ENCODE measurements around the gene PRDM5.

DNA sequence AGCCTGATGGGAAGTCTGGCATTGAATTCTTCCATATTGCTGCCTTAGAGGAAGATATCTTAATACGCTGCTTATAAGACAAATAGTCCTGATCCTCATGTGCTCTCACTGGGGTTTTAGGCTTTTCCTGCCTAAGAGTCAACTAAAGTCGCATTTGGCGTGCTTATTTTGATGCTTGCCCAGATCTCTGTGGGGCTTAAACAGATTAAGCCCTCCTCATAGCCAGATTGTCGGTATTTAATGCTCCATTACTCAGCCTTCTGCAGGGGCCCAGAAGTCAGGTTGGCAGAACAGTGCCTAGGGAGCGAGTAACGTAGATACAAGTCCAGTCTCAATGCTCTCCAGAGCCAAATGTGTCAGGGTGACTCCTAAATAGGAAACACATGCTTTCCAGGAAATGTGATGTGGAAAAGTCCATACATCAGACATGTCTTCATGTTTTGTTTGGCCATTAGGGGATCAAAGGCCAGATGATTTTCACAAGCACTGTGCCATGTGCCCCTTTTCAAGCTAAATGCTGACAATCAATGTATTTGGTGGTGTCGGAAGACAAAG is 262.8 kb downstream of the PRDM5 start:
- TF ChIP-seq, protein P1, sequence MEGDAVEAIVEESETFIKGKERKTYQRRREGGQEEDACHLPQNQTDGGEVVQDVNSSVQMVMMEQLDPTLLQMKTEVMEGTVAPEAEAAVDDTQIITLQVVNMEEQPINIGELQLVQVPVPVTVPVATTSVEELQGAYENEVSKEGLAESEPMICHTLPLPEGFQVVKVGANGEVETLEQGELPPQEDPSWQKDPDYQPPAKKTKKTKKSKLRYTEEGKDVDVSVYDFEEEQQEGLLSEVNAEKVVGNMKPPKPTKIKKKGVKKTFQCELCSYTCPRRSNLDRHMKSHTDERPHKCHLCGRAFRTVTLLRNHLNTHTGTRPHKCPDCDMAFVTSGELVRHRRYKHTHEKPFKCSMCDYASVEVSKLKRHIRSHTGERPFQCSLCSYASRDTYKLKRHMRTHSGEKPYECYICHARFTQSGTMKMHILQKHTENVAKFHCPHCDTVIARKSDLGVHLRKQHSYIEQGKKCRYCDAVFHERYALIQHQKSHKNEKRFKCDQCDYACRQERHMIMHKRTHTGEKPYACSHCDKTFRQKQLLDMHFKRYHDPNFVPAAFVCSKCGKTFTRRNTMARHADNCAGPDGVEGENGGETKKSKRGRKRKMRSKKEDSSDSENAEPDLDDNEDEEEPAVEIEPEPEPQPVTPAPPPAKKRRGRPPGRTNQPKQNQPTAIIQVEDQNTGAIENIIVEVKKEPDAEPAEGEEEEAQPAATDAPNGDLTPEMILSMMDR (IDR thresholded peaks at IDR 0.05; ENCODE audit: extremely low read depth in 1 of 2, insufficient read depth in 1 of 2, low read depth in 1 of 2, low read length in 2 of 2) = no peak
- no peak for TF ChIP-seq JUN (IDR thresholded peaks at IDR 0.05; ENCODE audit: borderline replicate concordance, insufficient read depth, insufficient read length, low read depth)
- no peak for TF ChIP-seq POLR2AphosphoS5 (IDR thresholded peaks at IDR 0.05; ENCODE audit: insufficient read depth, low read depth, low read length)
- TF ChIP-seq, protein P2, sequence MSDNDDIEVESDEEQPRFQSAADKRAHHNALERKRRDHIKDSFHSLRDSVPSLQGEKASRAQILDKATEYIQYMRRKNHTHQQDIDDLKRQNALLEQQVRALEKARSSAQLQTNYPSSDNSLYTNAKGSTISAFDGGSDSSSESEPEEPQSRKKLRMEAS (IDR thresholded peaks at IDR 0.05; ENCODE audit: insufficient read depth, insufficient read length) = peak; percentile 7
- TF ChIP-seq EZH2 (IDR thresholded peaks at IDR 0.05; ENCODE audit: borderline replicate concordance, low read depth, low read length, severe bottlenecking) = no peak

Measured in endothelial cell of umbilical vein (primary cell).